ENCODE results near the gene SLC25A19.

- TF ChIP-seq ZFP30 (CRISPR knock-in tag; IDR thresholded peaks at IDR 0.05) (no peak), PPARA (CRISPR knock-in tag; IDR thresholded peaks at IDR 0.05; ENCODE audit: borderline replicate concordance) (no peak), PATZ1 (CRISPR knock-in tag; IDR thresholded peaks at IDR 0.05; ENCODE audit: borderline replicate concordance) (no peak)
Measured at GRCh38 chr17:75225016-75225415, 64.2 kb downstream of the SLC25A19 start.

Measured in SK-N-SH treated with all-trans-retinoic acid at 6 μM for 48 hours (cell line).